ENCODE data around the gene OLFML2A. TPM values are rescaled to one million over a fixed set of nuclear protein-coding genes. Genes with fewer than 3 reads are reported as not detected.

Gene OLFML2A
- total RNA-seq, 1 experiment from 2014 or later, result 5.8 TPM

- no peak overlapping the region for H3K4me2 ChIP-seq (ENCODE audit: insufficient read depth, insufficient read length, low read length)
- TF ChIP-seq CTCF (conservative IDR thresholded peaks at IDR 0.05), result peak; percentile 49; the same call in 2 of the 3 replicates
- no peak overlapping the region for H4K8ac ChIP-seq (replicated peaks; ENCODE audit: insufficient read length, low read depth, low read length)
- H2AFZ ChIP-seq (ENCODE audit: low read length), result no peak overlapping the region
- Mint-ChIP-seq H3K27ac (peak overlapping the region in 1 of 3 experiments; percentile 50; a peak in 1 of 7 replicates), H3K36me3 (ENCODE audit: insufficient read depth in 1 of 3, low read depth in 3 of 3) (no peaks in the 10 kb centered on the region), H3K9me3 (no peaks in the 10 kb centered on the region), H3K27me3 (ENCODE audit: low read depth) (peaks cover 24% of the 10 kb centered on the region), H3K4me1 (peaks cover 88 to 93% of the 10 kb centered on the region in 2 experiments), H3K4me3 (peak overlapping the region in 1 of 2 experiments; percentile 99; a peak in 2 of 5 replicates)
- no peak overlapping the region for H3K4ac ChIP-seq (ENCODE audit: low read depth, low read length)
- DNase-seq, result no peak
- H2BK15ac ChIP-seq (ENCODE audit: low read depth, low read length), result no peak overlapping the region
- H3K27ac ChIP-seq (ENCODE audit: insufficient read length, low read depth, low read length), result no peak overlapping the region
- H3K9me3 ChIP-seq (ENCODE audit: control insufficient read depth, low read depth, low read length), result no peaks in the 10 kb centered on the region
- H3T11ph ChIP-seq (ENCODE audit: low read length), result no peak overlapping the region
- H3K4me1 ChIP-seq (ENCODE audit: insufficient read depth, low read length), result peaks cover 6% of the 10 kb centered on the region; the same call in 1 of the 2 replicates
- no peaks in the 10 kb centered on the region for H4K20me1 ChIP-seq (ENCODE audit: control insufficient read depth, insufficient read depth, insufficient read length)
- H2BK12ac ChIP-seq (ENCODE audit: insufficient read length, low read depth, low read length), result no peak overlapping the region
- H2BK120ac ChIP-seq (ENCODE audit: low read depth, low read length, poor library complexity, severe bottlenecking), result no peak overlapping the region
- H3K9ac ChIP-seq (ENCODE audit: extremely low read depth, insufficient read length, low read length), result no peak overlapping the region
- H3K14ac ChIP-seq (ENCODE audit: insufficient read depth, low read length), result no peak overlapping the region
- peaks cover 14% of the 10 kb centered on the region; the same call in 1 of the 2 replicates for H3K79me2 ChIP-seq (ENCODE audit: insufficient read depth, low read length)
- no peak overlapping the region for H2BK20ac ChIP-seq (ENCODE audit: low read depth, low read length, poor library complexity, severe bottlenecking)
- no peak overlapping the region for H3K18ac ChIP-seq (ENCODE audit: insufficient read length, low read depth, low read length)
- no peak overlapping the region for H3K23ac ChIP-seq (ENCODE audit: insufficient read length, low read depth, low read length)
- no peaks in the 10 kb centered on the region for H3K79me1 ChIP-seq (ENCODE audit: insufficient read depth, low read depth, low read length, poor library complexity, severe bottlenecking)
- no peak overlapping the region for H2BK5ac ChIP-seq (ENCODE audit: insufficient read length, low read length)
- no peak overlapping the region for H3K56ac ChIP-seq (ENCODE audit: insufficient read length, low read depth, low read length)
- no peaks in the 10 kb centered on the region for H3K27me3 ChIP-seq (ENCODE audit: insufficient read depth, low read length)
- peaks cover 10% of the 10 kb centered on the region for H3K23me2 ChIP-seq (ENCODE audit: insufficient read length, low read depth, low read length, poor library complexity, severe bottlenecking)
- no peak overlapping the region for H4K91ac ChIP-seq (ENCODE audit: insufficient read length, low read depth, low read length)
- H4K5ac ChIP-seq (ENCODE audit: insufficient read length, low read depth, low read length), result no peak overlapping the region
- H2AK5ac ChIP-seq (ENCODE audit: insufficient read length, low read length), result no peak overlapping the region
- WGBS (ENCODE audit: extremely low coverage, insufficient read length, low lambda C conversion rate), result no CpG with 5 or more reads among the region's 6 CpGs
Observed at GRCh38 chr9:124764774-124765438, 12.0 kb upstream of the OLFML2A start.
